ENCODE data around the gene GIMAP6.
"Not testable (repeated sequence)": the region's sequence is repeated elsewhere in the genome, so short reads cannot be mapped to it uniquely, and the experiment has no call there.

GIMAP6 gene

DNA sequence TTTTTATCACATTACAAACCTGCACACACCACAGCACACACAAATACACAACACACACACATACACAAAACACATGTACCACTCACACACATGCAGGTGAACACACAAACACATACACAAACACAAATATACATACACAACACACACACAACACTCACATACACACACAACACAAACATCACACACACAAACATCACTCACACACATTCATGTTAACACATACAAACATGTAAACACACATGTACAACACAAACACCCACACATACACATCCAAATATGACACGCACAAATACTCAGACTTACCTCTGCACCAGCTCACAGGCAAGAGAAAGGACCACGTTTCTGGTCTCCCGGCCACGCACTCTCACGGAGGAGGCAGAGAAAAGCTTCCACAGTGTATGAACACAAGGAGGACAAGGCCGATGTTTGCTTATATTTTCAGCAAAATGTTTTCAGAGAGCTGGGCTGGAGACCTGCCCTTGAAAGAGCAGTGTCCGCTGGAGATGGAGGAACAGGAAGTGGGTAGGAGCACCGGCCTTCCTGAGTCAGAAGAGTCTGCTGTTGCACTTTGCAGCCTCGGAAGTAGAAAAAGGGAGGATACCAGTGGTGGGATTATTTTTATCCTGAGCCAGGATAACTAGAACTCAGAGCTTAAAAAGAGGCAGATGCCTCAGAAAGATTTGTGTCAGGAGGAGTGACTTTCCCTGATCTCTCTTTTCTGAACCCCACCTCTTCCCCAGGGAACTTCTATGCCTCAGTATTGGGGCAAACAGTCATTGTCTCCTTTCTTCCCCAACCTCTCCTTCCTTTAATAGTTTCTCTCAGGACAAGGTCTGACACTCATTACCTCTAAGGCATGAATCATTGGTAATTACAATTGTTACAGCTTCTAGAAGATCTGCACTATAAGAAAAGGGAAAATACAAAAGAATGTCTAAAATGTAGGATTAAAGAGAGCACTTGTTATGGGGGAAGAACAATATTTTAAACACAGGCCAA, at the start of gene GIMAP6:
Gene GIMAP6 (minus strand): TSS at position 520 of the 999 bp plus-strand sequence. CDS start 2,243 bp downstream, outside the sequence.
- no peak within 1 kb of the TSS for H3K4me3 ChIP-seq (ENCODE audit: low read depth, low read length)

DNA sequence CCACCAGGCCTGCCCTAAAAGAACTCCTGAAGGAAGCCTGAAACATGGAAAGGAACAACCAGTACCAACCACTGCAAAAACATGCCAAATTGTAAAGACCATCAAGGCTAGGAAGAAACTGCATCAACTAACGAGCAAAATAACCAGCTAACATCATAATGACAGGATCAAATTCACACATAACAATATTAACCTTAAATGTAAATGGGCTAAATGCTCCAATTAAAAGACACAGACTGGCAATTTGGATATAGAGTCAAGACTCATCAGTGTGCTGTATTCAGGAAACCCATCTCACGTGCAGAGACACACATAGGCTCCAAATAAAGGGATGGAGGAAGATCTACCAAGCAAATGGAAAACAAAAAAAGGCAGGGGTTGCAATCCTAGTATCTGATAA, 48.2 kb upstream of the GIMAP6 start:
- DNase-seq (ENCODE audit: low read depth); H3K4me3 ChIP-seq (ENCODE audit: low read depth, low read length): not testable (repeated sequence)

More for the DNA sequence above, at the start of gene GIMAP6:
- DNase-seq (ENCODE audit: low read depth) = no peak
- TF ChIP-seq, protein P1, sequence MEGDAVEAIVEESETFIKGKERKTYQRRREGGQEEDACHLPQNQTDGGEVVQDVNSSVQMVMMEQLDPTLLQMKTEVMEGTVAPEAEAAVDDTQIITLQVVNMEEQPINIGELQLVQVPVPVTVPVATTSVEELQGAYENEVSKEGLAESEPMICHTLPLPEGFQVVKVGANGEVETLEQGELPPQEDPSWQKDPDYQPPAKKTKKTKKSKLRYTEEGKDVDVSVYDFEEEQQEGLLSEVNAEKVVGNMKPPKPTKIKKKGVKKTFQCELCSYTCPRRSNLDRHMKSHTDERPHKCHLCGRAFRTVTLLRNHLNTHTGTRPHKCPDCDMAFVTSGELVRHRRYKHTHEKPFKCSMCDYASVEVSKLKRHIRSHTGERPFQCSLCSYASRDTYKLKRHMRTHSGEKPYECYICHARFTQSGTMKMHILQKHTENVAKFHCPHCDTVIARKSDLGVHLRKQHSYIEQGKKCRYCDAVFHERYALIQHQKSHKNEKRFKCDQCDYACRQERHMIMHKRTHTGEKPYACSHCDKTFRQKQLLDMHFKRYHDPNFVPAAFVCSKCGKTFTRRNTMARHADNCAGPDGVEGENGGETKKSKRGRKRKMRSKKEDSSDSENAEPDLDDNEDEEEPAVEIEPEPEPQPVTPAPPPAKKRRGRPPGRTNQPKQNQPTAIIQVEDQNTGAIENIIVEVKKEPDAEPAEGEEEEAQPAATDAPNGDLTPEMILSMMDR (conservative IDR thresholded peaks at IDR 0.05; ENCODE audit: low read depth, low read length) = no peak

DNA sequence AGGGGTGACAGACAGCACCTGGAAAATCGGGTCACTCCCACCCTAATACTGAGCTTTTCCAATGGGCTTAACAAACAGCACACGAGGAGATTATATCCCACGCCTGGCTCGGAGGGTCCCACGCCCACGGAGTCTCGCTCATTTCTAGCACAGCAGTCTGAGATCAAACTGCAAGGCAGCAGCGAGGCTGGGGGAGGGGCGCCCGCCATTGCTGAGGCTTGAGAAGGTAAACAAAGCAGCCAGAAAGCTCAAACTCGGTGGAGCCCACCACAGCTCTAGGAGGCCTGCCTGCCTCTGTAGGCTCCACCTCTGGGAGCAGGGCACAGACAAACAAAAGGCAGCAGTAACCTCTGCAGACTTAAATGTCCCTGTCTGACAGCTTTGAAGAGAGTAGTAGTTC, 46.4 kb upstream of the GIMAP6 start:
- DNase-seq (ENCODE audit: low read depth) = not testable (repeated sequence)

DNA sequence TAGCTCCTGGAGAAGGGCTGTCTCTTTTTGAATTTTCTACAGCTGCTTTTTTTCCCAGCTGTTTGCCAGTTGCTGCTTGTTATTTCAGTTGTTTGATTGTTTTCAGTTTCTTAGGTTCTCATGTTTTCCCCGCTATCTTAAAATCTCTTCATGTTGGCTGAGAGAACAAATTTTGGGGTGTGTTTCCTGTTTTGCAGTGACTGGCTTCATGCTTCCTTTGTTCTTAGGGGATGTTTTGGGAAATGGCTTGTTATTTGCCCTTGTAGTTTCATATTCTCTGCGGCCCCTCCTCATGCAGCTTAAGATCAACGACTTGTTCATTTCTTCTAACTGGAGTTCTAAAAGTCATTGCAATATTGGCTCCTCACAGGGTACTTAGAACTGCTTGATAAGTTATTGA, 44.7 kb upstream of the GIMAP6 start:
- H3K4me3 ChIP-seq (ENCODE audit: low read depth, low read length); DNase-seq (ENCODE audit: low read depth): not testable (repeated sequence)

More for the DNA sequence above, 46.4 kb upstream of the GIMAP6 start:
- H3K4me3 ChIP-seq (ENCODE audit: low read depth, low read length) = not testable (repeated sequence)

DNA sequence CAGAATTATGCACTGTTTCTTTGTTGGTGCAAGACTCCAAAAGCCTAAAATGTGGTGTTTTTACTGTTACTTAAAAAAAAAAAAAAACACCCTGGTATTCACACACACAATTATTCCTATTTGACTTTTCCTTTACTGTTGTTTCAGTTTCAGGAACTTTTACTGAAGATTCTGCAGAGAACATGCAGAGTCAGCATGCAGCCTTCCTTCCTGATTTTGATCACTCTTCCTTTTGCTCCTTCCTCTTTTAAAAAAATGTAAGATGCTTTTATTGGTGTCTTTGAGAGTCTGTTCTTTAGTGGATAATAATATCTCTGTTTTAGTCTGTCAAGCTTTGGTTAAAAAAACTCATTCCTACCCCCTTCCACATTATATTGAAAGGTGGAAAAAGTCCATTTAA, 44.1 kb upstream of the GIMAP6 start:
- not testable (repeated sequence) for DNase-seq (ENCODE audit: low read depth); H3K4me3 ChIP-seq (ENCODE audit: low read depth, low read length)

DNA sequence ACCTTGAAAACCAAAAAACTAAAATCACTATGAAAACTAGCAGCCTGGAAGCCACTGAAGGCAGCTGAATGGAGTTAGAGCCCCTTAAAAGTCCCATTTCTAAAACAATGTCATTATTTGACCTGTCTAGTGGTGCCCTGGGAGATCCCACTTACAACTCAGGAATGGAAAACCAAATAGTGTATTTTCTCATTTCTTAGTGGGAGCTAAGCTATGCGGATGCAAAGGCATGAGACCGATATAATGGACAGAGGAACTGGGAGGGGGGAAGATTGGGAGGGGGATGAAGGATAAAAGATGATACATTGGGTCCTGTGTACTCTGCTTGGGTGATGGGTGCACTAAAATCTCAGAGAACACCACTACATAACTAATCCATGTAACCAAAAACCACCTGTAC, 43.5 kb upstream of the GIMAP6 start:
- H3K4me3 ChIP-seq (ENCODE audit: low read depth, low read length) = no peak overlapping the region
- DNase-seq (ENCODE audit: low read depth) = no peak
- TF ChIP-seq, protein P1 (conservative IDR thresholded peaks at IDR 0.05; ENCODE audit: low read depth, low read length) = no peak

DNA sequence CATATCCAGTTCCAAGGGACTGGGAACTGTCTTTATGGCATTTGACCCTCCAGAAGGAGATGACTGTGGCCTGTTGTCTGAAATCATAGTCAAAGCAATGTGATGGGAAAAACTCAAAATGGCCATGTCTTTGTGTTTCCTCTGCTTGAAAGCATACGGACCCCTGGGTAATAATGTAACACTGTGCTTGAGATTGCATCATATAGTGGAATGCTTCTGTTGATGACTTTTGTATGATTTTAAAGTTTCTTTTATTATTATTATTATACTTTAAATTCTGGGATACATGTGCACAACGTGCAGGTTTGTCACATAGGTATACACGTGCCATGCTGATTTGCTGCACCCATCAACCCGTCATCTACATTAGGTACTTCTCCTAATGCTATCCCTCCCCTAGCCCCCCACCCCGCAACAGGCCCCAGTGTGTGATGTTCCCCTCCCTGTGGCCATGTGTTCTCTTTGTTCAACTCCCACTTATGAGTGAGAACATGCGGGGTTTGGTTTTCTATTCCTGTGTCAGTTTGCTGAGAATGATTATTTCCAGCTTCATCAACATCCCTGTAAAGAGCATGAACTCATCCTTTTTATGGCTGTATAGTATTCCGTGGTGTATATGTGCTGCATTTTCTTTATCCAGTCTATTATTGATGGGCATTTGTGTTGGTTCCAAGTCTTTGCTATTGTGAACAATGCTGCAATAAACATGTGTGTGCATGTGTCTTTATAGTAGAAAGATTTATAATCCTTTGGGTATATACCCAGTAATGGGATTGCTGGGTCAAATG, 39.8 kb upstream of the GIMAP6 start:
- H3K4me3 ChIP-seq (ENCODE audit: low read depth, low read length); DNase-seq (ENCODE audit: low read depth): not testable (repeated sequence)

DNA sequence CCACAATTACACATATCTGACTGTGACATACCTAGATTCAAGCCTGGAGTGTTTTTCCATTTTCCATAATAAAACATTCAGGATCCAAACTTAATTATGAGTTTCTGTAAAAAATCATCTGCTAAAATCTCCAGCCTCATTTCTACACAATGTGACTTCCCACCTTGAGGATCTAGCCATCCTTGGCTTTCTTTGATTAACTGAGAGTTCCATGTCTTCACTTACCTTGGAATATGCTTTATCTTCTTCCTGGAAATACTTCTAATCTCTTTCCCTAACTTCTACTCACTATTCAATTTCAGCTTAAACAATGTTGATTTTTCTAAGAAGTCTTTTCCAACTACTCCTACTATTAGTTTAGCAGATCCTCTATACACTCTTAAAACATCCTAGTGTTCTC, 36.8 kb upstream of the GIMAP6 start:
- TF ChIP-seq, protein P1 (conservative IDR thresholded peaks at IDR 0.05; ENCODE audit: low read depth, low read length) = no peak
- no peak for DNase-seq (ENCODE audit: low read depth)
- no peak overlapping the region for H3K4me3 ChIP-seq (ENCODE audit: low read depth, low read length)

DNA sequence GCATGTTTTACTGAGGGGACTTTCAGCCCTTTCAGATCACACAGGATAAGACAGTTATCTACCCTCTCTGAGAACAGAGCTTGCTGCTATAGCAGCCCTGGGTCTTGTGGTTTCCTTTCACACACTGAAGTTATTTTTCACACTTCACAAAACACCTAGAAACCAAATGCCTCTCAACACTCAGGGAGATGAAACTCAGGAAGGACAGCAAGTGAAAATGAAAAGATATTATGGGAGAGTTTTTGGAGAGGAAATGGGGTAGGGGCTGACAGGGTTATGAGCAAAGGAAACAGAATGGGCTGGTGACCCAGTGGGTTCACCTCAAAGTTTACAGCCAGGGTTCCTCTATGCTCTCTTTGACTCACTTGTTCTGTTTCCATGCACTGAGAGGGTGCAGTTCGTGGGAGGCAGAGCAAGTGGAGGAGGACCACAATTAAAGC, 36.3 kb upstream of the GIMAP6 start:
- TF ChIP-seq, protein P1 (conservative IDR thresholded peaks at IDR 0.05; ENCODE audit: low read depth, low read length) = no peak
- no peak for DNase-seq (ENCODE audit: low read depth)
- no peak overlapping the region for H3K4me3 ChIP-seq (ENCODE audit: low read depth, low read length)

Data from choroid plexus epithelial cell (primary cell).